Endothelial cell of umbilical vein (primary cell): ENCODE results near the gene KRT6C.

ENCODE experiments used
- EZH2 ChIP-seq: IDR thresholded peaks from 2 replicates; pipeline ENCODE4 v1.6.1; 2012; ENCODE audit warnings: borderline replicate concordance, low read depth, mild to moderate bottlenecking, moderate library complexity, low read length, inconsistent platforms; ENCODE audit not compliant: severe bottlenecking
- GATA2 ChIP-seq: IDR thresholded peaks from 2 replicates; pipeline ENCODE4 v1.7.0; 2011; ENCODE audit warnings: low read depth, mild to moderate bottlenecking, moderate library complexity, mixed read lengths, low read length; ENCODE audit not compliant: insufficient read length, insufficient read depth
- MYC ChIP-seq: IDR thresholded peaks from one replicate; pipeline ENCODE4 v1.6.1; 2011; ENCODE audit warnings: mild to moderate bottlenecking, low read depth, low read length
- POLR2A ChIP-seq: IDR thresholded peaks from 2 replicates; pipeline ENCODE4 v1.6.1; 2012; ENCODE audit warnings: low read depth, mild to moderate bottlenecking, control low read depth, low read length
- POLR2AphosphoS5 ChIP-seq: IDR thresholded peaks from 2 replicates; pipeline ENCODE4 v1.6.1; 2012; ENCODE audit warnings: low read depth, mild to moderate bottlenecking, control low read depth, low read length, moderate library complexity; ENCODE audit not compliant: insufficient read depth
- TF ChIP-seq, protein P1 (sequence below), 2 donors: IDR thresholded peaks; 1 replicate in 1 of 2; 2 replicates in 1 of 2; pipeline ENCODE4 v1.5.1; 2011; ENCODE audit warnings: low read length in 2 of 2, mild to moderate bottlenecking in 2 of 2, moderate library complexity in 2 of 2, control low read depth in 1 of 2, inconsistent platforms in 1 of 2, low read depth in 1 of 2; ENCODE audit not compliant: insufficient read depth in 1 of 2; ENCODE audit errors: extremely low read depth in 1 of 2

DNA sequence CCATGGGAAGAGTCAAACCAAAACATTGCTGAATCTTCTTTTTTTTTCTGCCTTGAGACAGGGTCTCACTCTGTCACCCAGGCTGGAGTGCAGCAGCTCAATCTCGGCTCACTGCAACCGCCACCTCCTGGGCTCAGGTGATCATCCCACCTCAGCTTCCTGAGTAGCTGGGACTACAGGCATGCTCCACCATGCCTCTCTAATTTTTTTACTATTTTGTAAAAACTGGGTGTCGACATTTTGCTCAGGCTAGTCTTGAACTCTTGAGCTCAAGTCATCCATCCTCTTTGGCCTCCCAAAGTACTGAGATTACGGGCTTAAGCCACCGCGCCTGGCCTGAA is 38.0 kb downstream of the KRT6C start:
- TF ChIP-seq POLR2AphosphoS5 (no peak), POLR2A (no peak), MYC (no peak), GATA2 (no peak), EZH2 (no peak)
- TF ChIP-seq, protein P1, sequence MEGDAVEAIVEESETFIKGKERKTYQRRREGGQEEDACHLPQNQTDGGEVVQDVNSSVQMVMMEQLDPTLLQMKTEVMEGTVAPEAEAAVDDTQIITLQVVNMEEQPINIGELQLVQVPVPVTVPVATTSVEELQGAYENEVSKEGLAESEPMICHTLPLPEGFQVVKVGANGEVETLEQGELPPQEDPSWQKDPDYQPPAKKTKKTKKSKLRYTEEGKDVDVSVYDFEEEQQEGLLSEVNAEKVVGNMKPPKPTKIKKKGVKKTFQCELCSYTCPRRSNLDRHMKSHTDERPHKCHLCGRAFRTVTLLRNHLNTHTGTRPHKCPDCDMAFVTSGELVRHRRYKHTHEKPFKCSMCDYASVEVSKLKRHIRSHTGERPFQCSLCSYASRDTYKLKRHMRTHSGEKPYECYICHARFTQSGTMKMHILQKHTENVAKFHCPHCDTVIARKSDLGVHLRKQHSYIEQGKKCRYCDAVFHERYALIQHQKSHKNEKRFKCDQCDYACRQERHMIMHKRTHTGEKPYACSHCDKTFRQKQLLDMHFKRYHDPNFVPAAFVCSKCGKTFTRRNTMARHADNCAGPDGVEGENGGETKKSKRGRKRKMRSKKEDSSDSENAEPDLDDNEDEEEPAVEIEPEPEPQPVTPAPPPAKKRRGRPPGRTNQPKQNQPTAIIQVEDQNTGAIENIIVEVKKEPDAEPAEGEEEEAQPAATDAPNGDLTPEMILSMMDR (IDR thresholded peaks at IDR 0.05; ENCODE audit: extremely low read depth in 1 of 2, insufficient read depth in 1 of 2, low read depth in 1 of 2, low read length in 2 of 2), result no peak
